HG03378 (cell line): Measurements from ENCODE around the gene HOPX.
"Not testable (repeated sequence)": the region's sequence is repeated elsewhere in the genome, so short reads cannot be mapped to it uniquely, and the experiment has no call there.

ENCODE experiments used
- ATAC-seq: cut with Tn5 transposase; IDR thresholded peaks from one replicate; pipeline ENCODE4 v1.9.1; 2021; ENCODE audit warnings: mild to moderate bottlenecking, moderate library complexity; ENCODE audit not compliant: unreplicated experiment

Gene HOPX

DNA sequence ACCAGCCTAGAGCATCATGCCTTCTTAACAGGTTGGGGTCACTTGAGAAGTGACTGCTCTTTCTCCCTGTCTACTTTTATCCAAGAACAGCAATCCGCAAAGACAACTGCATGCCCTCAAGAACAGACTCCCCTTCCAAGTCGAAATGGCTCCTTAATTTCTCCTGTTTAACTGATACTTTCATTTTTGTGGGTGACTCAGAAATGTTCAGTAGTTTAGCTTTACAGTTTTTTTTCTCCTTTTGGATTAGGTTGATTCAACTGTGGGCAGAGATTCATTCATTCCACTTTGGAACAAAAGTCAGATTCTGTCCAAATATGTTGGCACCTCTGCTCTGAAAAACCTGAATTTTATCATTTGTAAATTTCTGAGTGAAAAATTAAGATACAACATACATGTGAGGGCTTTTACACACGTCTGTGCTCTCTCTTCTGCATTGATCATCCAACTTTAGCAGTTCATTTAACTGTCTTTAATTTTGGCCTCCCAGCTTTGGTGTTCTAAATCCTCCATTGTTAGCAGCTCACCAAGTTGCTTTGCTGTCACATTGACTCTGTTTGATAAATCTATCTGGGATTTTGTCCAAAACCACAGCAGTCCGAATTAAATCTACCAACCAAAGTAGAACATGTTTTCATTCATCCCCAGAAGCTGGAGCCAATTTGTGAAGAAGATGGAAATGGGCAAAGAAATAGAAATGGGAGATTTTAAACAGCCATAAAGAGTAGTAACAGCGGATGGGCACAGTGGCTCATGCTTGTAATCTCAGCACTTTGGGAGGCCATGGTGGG lies 50.0 kb downstream of the HOPX start:
- ATAC-seq: no peak

DNA sequence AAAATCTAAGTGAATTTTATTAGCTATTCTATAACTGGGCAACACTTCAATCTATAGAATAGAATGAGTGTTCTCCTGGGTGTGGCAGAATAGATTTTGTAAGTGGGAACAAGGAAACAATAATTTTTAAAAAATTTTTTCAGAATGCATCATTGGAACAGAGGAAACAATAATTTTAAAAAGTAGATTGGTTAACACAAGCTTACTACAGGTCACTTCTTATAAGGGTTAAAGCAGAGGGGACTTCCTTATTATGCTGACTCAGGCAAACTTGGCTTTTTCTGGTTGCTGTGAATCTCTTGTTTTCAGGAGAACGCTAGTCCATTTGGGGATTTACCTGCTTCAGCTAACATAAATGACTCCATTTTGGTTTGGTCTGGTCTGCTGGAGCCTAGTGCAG lies 52.5 kb downstream of the HOPX start:
- no peak for ATAC-seq

DNA sequence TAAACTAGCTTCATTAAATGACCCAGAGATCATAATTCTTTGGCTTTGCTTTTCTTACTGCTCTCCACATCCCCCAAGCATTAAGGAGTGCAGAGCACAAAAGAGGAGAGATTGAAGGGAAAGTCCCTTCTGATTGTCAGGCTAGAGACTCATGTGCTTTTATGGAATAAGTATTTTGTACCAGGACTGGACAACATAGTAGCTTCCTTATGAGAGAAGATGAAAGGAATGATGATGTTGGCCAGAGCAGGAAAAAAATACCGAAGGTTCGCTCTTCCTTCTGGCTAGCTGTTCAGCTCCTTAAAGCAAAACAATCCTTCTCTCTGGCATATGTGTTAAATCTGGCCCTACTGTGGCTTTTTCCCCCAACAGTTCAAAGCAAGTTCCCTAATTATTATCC lies 53.1 kb downstream of the HOPX start:
- ATAC-seq: no peak

DNA sequence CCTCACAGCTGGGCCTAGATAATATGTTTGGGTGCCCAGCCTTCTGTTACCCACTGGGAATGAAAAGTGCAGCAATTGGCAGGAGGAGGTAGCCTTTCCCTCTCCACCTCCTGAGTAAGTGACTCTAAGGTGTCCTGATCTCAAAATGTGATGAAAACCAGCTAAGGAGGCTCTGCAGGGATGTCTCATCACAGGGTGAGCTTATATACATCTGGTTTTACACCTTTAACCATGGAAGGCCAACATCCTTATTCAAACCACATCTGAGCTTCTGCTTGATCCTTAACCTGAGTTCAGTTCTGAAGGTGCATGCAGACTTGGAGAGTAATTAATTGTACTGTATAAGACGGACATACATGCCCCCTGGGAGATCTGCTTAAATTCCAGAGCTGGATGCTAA lies 53.7 kb downstream of the HOPX start:
- no peak for ATAC-seq

DNA sequence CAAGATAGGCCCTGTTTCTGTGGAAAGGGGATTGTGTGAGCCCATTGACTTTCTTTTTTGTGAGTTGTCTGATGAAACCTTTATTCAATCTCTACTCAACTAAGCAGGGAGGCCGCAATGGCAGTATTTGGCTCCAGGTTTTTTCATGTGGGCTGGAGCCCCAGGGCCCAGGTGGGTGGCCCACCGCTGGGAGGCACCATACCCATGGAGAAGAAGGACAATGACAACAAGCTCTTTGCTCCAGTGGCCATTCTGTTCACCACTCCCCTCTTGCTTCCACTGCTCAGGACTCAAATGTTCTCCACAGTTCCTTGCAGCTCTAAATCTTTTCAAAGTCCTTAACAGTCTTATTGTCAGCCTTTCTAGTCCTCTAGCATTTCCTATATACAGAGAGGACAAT lies 54.1 kb downstream of the HOPX start:
- ATAC-seq: no peak

DNA sequence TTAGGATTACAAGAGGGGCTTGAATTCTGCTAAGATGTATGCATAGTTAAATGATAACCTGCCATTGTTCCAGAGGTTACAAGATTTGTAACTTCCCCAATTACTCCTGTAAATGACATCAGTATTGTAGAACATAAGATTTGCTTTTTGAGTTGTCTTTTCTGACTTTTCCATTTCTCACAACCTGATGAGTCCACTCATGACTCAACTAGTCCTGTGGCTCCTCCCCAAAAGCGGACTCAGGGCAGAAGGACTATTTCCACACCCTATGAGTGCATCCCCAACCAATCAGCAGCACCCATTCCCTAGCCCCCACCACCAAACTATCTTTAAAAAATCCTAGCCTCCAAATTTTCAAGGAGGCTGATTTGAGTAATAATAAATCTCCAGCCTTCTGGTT lies 54.7 kb downstream of the HOPX start:
- ATAC-seq: no peak

DNA sequence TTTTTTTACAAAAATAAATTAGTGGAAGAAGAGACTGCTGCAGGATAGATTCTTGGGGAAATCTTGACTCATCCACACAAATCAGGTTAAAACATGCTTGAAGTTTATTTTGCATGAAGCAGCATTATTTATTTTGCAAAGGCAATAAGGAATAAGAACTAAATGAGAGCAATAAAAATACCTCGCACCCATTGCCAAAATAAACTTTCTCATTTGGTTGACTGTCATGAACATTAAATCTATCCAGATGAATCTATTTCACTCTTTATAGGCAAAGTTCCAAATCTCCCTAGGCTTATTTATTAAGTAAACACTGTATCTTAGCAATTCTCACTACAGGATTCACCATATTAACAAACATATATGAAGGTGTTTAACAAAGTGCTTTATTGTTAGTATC lies 58.9 kb downstream of the HOPX start:
- ATAC-seq: no peak

DNA sequence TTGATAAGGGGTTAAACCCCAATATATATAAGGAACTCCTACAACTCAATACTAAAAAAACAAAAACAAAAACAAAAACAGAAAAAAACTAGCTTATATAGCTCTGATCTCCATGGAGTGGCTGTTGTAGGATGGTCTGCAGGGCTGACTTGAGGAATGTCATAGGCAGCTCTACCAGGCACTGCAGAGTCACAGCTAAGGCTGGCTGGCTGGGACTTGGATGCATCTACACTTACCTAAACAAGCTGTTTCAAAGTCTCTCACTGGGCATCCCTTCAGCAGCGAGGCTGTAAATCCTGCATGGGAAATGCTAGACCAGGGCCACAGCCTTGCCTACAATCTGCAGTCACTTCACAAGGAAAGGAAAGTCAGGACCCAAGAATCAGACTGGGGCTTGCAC lies 61.3 kb downstream of the HOPX start:
- no peak for ATAC-seq

DNA sequence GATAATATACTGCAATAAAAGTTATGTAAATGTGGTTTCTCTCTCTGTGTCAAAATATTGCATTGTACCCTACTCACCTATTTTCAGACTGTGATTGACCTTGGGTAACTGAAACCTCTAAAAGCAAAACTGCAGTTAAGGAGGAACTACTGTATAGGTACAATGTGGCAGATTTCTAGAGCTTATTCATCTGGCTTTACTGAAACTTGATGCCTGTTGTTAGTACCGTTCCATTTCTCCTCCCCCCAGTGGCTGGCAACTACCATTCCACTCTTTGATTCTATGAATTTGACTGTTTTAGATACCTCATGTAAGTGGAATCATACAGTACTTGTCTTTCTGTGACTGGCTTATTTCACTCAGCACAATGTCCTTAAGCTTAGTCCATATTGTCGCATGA lies 61.9 kb downstream of the HOPX start:
- peak; percentile 53 for ATAC-seq

DNA sequence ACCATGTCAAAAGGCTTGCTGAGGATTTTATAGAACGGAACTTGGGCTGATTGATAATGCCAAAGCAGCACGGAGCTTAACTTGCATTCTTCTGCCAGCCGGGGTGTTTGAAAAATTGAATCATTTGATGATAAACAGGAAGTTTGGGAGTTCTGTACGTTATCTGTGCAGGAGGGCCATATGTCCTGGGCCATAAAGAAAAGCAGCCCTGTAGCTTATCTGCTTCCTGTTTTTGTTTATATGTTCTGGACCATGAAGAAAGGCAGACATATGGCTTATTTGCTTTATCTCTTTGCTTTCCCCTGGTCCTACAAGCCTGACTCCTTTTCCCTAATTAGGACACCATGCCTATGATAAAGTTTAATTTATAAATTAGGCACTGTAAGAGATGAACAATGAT lies 62.4 kb downstream of the HOPX start:
- no peak for ATAC-seq

DNA sequence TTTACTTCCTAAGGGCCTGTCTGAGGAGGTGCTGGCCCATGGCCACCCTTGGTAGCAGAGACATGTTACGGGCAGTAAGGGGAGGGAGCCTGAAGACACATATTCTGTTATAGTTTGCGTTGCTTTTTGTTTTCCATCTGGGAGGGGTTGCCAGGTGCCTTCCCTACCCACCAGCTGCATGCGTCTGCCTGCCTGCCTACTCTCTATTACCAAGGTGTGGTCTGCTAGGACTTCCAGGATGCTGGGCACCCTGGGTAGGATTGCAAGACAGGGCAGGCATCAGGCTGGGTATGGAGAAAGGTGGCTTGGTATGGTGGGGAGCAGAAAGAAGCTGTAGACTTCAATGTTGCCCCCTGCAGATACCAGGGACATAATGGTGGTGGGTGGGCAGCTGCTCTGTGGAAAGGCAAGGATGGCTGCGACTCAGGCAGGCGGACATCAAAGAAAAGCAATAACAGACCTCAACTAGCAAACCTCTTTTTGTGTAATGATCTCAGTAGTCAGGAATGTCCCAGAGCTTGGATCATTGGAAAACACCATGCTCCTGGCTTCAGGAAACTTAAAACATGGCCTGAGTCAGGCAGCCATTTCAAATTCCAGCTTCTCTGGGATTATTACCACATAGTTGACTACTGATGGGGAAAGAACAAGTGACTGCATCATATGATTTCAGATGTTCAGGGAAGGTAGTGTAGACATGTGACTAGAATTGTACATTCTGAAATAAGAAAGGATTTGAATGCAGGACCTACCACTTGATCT lies 67.8 kb downstream of the HOPX start:
- no peak for ATAC-seq

DNA sequence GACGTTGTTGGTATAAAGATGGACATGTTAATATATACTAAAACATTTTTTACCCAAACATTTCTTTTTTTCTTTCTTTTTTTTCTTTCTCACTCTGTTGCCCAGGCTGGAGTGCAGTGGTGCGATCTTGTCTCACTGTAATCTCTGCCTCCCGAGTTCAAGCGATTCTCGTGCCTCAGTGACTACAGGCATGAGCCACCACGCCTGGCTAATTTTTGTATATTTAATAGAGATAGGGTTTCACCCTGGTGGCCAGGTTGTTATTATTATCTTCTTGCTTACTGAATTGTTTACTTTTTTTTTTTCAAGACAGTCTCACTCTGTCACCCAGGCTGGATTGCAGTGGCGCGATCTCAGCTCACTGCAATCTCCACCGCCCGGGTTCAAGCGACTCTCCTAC lies 68.8 kb downstream of the HOPX start:
- ATAC-seq: no peak

DNA sequence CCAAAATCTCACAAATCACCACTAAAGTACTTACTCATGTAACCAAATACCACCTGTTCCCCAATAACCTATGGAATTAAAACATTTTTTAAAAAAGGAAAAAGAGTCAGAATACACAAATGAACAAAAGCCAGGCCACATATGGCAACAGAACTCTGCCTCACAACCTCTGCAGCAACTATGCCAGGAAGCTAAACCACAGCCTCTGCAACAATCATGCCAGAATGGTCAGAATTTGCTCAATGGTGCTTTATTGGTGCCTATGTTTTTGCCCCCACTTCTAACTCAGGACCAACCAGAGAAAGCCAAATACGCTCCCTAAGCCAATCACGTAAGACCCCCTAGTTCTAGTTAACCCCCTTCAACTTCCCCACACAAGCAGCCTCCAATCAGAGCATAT lies 69.6 kb downstream of the HOPX start:
- no peak for ATAC-seq

DNA sequence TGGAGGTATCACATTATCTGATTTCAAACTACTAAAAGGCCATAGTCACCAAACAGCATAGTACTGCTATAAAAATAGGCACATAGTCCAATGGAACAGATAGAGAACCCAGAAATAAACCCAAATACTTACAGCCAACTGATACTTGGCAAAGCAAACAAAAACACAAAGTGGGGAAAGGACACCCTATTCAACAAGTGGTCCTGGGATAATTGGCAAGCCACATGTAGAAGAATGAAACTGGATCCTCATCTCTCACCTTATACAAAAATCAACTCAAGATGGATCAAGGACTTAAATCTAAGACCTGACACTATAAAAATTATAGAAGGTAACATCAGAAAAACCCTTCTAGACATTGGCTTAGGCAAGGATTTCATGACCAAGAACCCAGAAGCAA lies 70.9 kb downstream of the HOPX start:
- not testable (repeated sequence) for ATAC-seq

DNA sequence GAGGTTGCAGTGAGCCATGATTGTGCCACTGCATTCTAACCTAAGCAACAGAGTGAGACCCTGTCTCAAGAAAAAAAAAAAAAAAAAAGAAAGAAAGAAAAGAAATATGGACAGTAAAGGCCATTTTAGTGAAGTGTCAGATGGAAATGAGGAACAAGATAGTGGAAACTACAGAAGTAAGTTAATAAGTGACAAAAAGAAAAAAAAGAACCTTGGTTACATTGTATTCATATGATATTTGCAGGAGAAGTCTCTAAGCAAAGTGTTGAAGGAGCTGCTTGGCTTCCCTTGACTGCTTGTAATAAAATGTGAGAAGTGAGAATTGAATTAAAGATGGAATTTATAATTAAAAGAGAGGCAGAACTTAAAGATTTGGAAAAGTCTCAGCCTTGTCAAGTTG lies 73.2 kb downstream of the HOPX start:
- peak; percentile 49 for ATAC-seq

DNA sequence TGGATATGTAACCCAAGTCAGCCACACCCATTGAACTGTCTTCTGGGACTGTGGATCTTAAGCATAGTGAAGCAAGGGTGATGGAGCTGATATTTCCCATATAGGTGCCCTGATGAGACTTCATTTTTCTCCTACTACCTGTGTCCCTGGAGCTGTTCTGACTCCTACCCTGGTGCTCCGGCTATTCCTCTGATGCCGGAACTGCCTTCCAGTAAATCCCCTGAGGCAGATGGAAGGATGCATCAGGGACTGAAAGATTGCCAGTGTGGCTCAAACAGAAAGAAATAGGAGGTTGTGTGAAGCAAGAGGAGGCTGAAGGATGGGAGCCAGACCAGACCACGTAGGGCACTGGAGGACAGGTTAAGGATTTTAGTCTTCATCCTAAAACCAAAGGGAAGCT lies 74.7 kb downstream of the HOPX start:
- ATAC-seq: no peak

DNA sequence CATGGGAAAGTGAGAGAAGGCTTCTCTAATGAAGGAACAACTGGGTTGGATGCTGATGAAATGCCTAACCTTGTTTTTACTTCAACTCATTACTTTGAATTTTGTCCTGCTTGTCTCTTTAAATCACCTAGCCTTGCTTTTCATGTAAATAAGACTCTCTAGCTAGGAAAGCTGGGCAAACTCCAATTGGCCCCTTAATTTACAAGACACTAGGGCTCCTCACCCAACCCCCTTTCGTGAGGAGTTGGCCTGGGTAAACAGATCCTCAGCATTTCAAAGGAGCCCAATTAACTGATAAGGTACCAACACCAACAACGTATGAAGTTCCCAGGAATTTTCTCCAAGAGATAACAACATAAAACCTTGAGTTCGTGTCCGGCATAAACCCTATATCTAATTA lies 75.6 kb downstream of the HOPX start:
- not testable (repeated sequence) for ATAC-seq

DNA sequence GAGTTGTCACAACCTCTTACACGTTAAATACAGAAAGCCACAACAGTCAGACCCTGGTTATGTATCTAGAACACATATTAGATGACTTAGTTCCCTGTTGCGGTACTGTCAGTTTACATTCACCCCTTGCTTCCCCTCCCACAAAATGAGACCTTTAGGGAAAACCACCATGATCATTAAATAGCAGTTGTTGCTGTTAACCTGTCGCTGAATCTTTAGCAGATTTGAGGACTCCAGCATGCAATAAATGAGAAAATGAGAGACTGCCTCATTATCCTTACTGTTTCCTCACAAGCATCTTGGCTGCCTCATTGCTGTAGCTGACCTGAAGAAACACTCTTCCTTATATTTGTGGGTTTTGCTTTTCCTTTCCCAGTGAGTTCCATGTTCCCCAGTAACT lies 77.8 kb downstream of the HOPX start:
- ATAC-seq: no peak
